Measurements from ENCODE around the gene RCOR2. TPM values are rescaled to one million over a fixed set of nuclear protein-coding genes. Genes with fewer than 3 reads are reported as not detected.

The RCOR2 gene
- total RNA-seq, 1 donor from 2014 or later: 7.8 TPM

- Histone ChIP-seq H3K4me3 (ENCODE audit: low read depth, low read length) (no peak overlapping the region), H3K36me3 (ENCODE audit: control insufficient read depth, insufficient read depth, low read length) (peaks cover 2% of the 10 kb centered on the region), H3K27me3 (ENCODE audit: control insufficient read depth, insufficient read depth, low read length) (no peaks in the 10 kb centered on the region)
- TF ChIP-seq, protein P1, sequence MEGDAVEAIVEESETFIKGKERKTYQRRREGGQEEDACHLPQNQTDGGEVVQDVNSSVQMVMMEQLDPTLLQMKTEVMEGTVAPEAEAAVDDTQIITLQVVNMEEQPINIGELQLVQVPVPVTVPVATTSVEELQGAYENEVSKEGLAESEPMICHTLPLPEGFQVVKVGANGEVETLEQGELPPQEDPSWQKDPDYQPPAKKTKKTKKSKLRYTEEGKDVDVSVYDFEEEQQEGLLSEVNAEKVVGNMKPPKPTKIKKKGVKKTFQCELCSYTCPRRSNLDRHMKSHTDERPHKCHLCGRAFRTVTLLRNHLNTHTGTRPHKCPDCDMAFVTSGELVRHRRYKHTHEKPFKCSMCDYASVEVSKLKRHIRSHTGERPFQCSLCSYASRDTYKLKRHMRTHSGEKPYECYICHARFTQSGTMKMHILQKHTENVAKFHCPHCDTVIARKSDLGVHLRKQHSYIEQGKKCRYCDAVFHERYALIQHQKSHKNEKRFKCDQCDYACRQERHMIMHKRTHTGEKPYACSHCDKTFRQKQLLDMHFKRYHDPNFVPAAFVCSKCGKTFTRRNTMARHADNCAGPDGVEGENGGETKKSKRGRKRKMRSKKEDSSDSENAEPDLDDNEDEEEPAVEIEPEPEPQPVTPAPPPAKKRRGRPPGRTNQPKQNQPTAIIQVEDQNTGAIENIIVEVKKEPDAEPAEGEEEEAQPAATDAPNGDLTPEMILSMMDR (IDR thresholded peaks at IDR 0.05; ENCODE audit: insufficient read depth, low read length, poor library complexity, severe bottlenecking): peak; percentile 34
- DNase-seq (ENCODE audit: low read depth): no peak
Measured at GRCh38 chr11:63901660-63902059, 15.3 kb downstream of the RCOR2 start.

DNA sequence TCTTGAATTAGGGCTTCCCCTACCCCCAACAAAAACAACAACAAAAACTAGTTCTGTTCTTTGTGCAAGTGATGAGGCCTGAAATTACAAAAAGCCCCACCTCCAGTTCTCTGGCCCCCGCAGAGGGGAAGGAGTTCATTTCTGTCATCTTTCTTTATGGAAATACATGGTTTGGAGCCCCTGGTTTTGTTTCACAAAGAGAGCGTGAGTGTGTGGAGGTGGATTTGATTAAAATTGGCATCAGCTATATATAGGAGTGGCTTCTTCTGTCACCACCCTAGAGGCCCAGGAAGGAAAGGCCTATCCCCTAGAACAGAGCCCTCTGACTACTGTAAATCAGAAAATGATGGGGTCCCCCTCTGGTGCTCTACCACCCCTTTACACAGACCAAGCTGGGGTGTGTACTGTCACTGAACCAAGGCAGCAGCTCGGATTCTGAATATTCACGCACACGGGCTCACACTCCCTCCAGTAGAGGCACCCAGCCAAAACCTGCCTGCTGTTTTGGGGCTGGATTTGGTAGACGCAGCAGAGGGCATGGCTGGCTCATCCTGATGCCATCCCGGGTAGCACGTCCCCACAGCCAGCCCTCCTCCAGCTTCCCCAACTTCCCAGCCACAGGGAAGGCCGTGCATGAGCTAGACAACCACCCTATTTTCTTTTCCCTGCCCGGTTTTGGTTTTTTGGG, 19.4 kb downstream of the RCOR2 start:
- no peaks in the 10 kb centered on the region for H3K27me3 ChIP-seq (ENCODE audit: control insufficient read depth, insufficient read depth, low read length)
- TF ChIP-seq, protein P1 (IDR thresholded peaks at IDR 0.05; ENCODE audit: insufficient read depth, low read length, poor library complexity, severe bottlenecking): no peak
- no peak for DNase-seq (ENCODE audit: low read depth)
- H3K4me3 ChIP-seq (ENCODE audit: low read depth, low read length): no peak overlapping the region
- no peaks in the 10 kb centered on the region for H3K36me3 ChIP-seq (ENCODE audit: control insufficient read depth, insufficient read depth, low read length)

DNA sequence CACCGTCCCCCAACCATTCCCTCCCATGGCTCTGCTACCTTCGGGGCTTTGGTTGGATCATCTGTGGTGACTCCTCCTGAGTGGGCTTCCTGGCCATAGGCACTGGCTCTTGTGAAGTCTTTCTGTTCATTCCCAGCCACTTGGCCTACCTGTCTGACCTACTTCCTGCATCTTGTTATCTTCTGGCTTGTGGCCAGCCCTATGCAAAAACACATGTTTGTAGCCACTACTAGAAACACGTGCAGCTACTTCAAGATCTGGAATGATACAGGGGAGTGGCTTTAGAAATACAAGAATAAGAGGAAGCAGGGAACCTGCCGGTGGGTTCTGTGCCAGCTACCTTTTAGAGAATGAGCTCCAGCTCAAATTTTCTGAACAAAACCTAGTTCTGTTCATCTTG, 20.9 kb downstream of the RCOR2 start:
- H3K36me3 ChIP-seq (ENCODE audit: control insufficient read depth, insufficient read depth, low read length): peaks cover 1% of the 10 kb centered on the region
- TF ChIP-seq, protein P1 (IDR thresholded peaks at IDR 0.05; ENCODE audit: insufficient read depth, low read length, poor library complexity, severe bottlenecking): no peak
- DNase-seq (ENCODE audit: low read depth): no peak
- no peaks in the 10 kb centered on the region for H3K27me3 ChIP-seq (ENCODE audit: control insufficient read depth, insufficient read depth, low read length)
- no peak overlapping the region for H3K4me3 ChIP-seq (ENCODE audit: low read depth, low read length)

DNA sequence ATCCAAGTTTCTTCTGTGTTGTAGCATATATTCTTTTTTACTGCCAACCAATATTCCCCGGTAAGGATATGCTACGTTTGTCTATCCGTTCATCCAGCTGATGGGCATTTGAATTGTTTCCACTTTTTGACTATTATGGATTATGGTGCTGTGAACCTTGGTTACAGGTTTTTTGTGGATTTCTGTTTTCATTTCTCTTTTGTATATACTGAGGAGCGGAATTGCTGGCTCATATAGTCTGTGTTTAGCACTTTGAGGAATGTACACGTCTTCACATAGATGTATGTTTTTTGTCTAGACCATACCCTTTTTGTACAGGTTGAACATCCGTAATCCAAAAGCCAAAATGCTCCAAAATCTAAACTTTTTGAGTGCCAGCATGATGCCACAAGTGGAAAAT, 23.6 kb downstream of the RCOR2 start:
- TF ChIP-seq, protein P1 (IDR thresholded peaks at IDR 0.05; ENCODE audit: insufficient read depth, low read length, poor library complexity, severe bottlenecking): no peak
- H3K4me3 ChIP-seq (ENCODE audit: low read depth, low read length): no peak overlapping the region
- DNase-seq (ENCODE audit: low read depth): no peak
- H3K36me3 ChIP-seq (ENCODE audit: control insufficient read depth, insufficient read depth, low read length): peaks cover 1% of the 10 kb centered on the region
- H3K27me3 ChIP-seq (ENCODE audit: control insufficient read depth, insufficient read depth, low read length): no peaks in the 10 kb centered on the region

DNA sequence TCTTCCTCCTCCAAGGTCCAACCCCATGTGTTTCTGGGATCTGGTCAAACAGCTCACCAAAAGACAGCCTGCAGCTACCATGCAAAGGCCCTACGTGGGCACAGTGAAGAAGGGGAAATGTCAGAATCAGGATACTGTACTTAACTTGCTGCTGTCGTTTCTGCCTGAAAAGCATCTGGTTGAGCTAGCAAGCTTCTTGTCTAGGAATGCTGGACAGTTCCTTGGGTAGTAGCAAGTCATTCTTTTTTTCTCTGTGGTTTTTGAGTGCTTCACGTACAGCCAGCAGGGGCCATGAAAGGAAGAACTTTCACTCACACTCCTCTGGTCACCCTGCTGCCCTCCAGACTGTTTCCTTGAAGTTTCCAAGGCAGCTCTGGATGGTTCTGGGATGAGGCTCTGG, 24.7 kb downstream of the RCOR2 start:
- DNase-seq (ENCODE audit: low read depth): no peak
- Histone ChIP-seq H3K36me3 (ENCODE audit: control insufficient read depth, insufficient read depth, low read length) (peaks cover 1% of the 10 kb centered on the region), H3K4me3 (ENCODE audit: low read depth, low read length) (no peak overlapping the region), H3K27me3 (ENCODE audit: control insufficient read depth, insufficient read depth, low read length) (no peaks in the 10 kb centered on the region)
- TF ChIP-seq, protein P1 (IDR thresholded peaks at IDR 0.05; ENCODE audit: insufficient read depth, low read length, poor library complexity, severe bottlenecking): no peak

- Histone ChIP-seq H3K27me3 (ENCODE audit: control insufficient read depth, insufficient read depth, low read length) (no peaks in the 10 kb centered on the region), H3K4me3 (ENCODE audit: low read depth, low read length) (no peak overlapping the region), H3K36me3 (ENCODE audit: control insufficient read depth, insufficient read depth, low read length) (peaks cover 1% of the 10 kb centered on the region)
- no peak for DNase-seq (ENCODE audit: low read depth)
- TF ChIP-seq, protein P1 (IDR thresholded peaks at IDR 0.05; ENCODE audit: insufficient read depth, low read length, poor library complexity, severe bottlenecking): no peak
Measured at GRCh38 chr11:63890368-63890767, 26.6 kb downstream of the RCOR2 start.

Data from kidney epithelial cell (primary cell).